Heart left ventricle (tissue), 13 donors: ENCODE results near the gene DUSP16.

ENCODE experiments used
- POLR2A ChIP-seq, 2 donors: fragments of 450-650 bp; IDR thresholded peaks; one replicate each; pipeline ENCODE4 v1.6.1; 2017; ENCODE audit warnings: antibody characterized with exemption in 2 of 2, mild to moderate bottlenecking in 2 of 2, moderate library complexity in 2 of 2
- TF ChIP-seq, protein P1 (sequence below), 12 donors: fragments of 200-600 bp; sonication (generic) in 4 of 12; IDR thresholded peaks; one replicate each; pipeline versions ENCODE4 v1.5.0 to v1.8.0; 2018 to 2022; ENCODE audit warnings: antibody characterized with exemption in 12 of 12, mild to moderate bottlenecking in 5 of 12
- donor health status: ischemic (EF 13 %, LVEDD 7.1; RV severe dilation, severe dysfunction).
- donor health status: DM: no; HTN: yes; CAD: no.
- donor health status: DM: no; HTN: no; CAD: no.
- donor health status: ischemic (EF 25% LVEDD 6.9; RV normal size, moderate dysfunction).
- donor health status: ischemic (EF 25% LVEDD 5.7; RV mildly dilated, moderate dysfunction).
- donor health status: ischemic (EF 35%, LVEDD 5.7; RV mildly dilated, moderate dysfunction).
- donor health status: nonischemic (EF 11% LVEDD 7.7; RV severe dilation, severe dysfunction).
- donor health status: DM: yes; HTN: yes; CAD: no.
- donor health status: PGD.
- donor health status: ischemic (EF 29% LVEDD 5.4; RV normal size, mild dysfunction).
- donor health status: nonischemic (EF 23%, LVEDD 6.1; RV moderate dilation, normal function).

GRCh38 chr12:12451098-12451497, 111.6 kb downstream of the DUSP16 start:
- TF ChIP-seq, protein P1, sequence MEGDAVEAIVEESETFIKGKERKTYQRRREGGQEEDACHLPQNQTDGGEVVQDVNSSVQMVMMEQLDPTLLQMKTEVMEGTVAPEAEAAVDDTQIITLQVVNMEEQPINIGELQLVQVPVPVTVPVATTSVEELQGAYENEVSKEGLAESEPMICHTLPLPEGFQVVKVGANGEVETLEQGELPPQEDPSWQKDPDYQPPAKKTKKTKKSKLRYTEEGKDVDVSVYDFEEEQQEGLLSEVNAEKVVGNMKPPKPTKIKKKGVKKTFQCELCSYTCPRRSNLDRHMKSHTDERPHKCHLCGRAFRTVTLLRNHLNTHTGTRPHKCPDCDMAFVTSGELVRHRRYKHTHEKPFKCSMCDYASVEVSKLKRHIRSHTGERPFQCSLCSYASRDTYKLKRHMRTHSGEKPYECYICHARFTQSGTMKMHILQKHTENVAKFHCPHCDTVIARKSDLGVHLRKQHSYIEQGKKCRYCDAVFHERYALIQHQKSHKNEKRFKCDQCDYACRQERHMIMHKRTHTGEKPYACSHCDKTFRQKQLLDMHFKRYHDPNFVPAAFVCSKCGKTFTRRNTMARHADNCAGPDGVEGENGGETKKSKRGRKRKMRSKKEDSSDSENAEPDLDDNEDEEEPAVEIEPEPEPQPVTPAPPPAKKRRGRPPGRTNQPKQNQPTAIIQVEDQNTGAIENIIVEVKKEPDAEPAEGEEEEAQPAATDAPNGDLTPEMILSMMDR (IDR thresholded peaks at IDR 0.05) = no peak
- TF ChIP-seq POLR2A (IDR thresholded peaks at IDR 0.05) = no peak
